SU-DHL-6 (cell line): ENCODE measurements around the gene SLC9A7.

Experiments used
- H2AFZ ChIP-seq: fragments of 200-600 bp; sonication (generic); 2 replicates; pipeline ENCODE4 v1.6.1; 2014; ENCODE audit warnings: low read depth, mild to moderate bottlenecking, moderate library complexity, mixed read lengths, antibody characterized with exemption, low read length; ENCODE audit not compliant: severe bottlenecking
- H3F3A ChIP-seq: fragments of 200-600 bp; shearing (Covaris generic); 2 replicates; pipeline ENCODE4 v1.6.0; 2016; ENCODE audit warnings: antibody characterized with exemption, mild to moderate bottlenecking; ENCODE audit not compliant: insufficient read depth
- H3K27ac ChIP-seq: fragments of 200-600 bp; sonication (generic); 2 replicates; pipeline ENCODE4 v1.5.1; 2016; ENCODE audit warnings: low read depth, mild to moderate bottlenecking, low read length, moderate library complexity, mixed read lengths
- H3K27me3 ChIP-seq: fragments of 200-600 bp; sonication (generic), shearing (Covaris generic); 2 replicates; pipeline ENCODE4 v1.6.0; 2014; ENCODE audit warnings: mild to moderate bottlenecking, low read length
- H3K36me3 ChIP-seq: fragments of 200-600 bp; sonication (generic); 2 replicates; pipeline ENCODE4 v1.6.1; 2014; ENCODE audit warnings: mild to moderate bottlenecking, low read length, mixed read lengths
- H3K4me2 ChIP-seq: fragments of 300-600, 200-600 bp; shearing (Covaris generic), sonication (generic); 2 replicates; pipeline ENCODE4 v1.6.0; 2014; ENCODE audit warnings: low read length, low read depth, mild to moderate bottlenecking; ENCODE audit not compliant: poor library complexity, severe bottlenecking
- H3K4me3 ChIP-seq: fragments of 200-600 bp; sonication (generic); 2 replicates; pipeline ENCODE4 v1.5.1; 2014; ENCODE audit warnings: antibody characterized with exemption, low read length, mild to moderate bottlenecking, mixed read lengths; ENCODE audit not compliant: insufficient read depth, poor library complexity, severe bottlenecking
- H3K79me2 ChIP-seq: fragments of 200-600 bp; sonication (generic); 2 replicates; pipeline ENCODE4 v1.6.1; 2014; ENCODE audit warnings: mild to moderate bottlenecking, low read length, moderate library complexity; ENCODE audit not compliant: insufficient read depth
- H3K9ac ChIP-seq: fragments of 200-600 bp; sonication (generic); 2 replicates; pipeline ENCODE4 v1.7.0; 2014; ENCODE audit warnings: mild to moderate bottlenecking, low read length
- H3K9me2 ChIP-seq: fragments of 200-600 bp; sonication (generic); replicated peaks from 2 replicates; pipeline ENCODE4 v1.6.1; 2014; ENCODE audit warnings: low read length; ENCODE audit not compliant: insufficient read depth
- H3K9me3 ChIP-seq: fragments of 200-600 bp; sonication (generic); 2 replicates; pipeline ENCODE4 v1.6.1; 2014; ENCODE audit warnings: low read length, mixed read lengths; ENCODE audit not compliant: insufficient read depth
- H4K20me1 ChIP-seq: fragments of 200-600 bp; sonication (generic); 2 replicates; pipeline ENCODE4 v1.6.1; 2014; ENCODE audit warnings: low read depth, mild to moderate bottlenecking, antibody characterized with exemption, low read length, moderate library complexity, mixed read lengths
- EZH2phosphoT487 ChIP-seq: fragments of 200-600 bp; sonication (generic), shearing (Covaris generic); conservative IDR thresholded peaks from 2 replicates; pipeline ENCODE4 v1.6.1; 2018; ENCODE audit warnings: mild to moderate bottlenecking, antibody characterized with exemption, low read length, moderate library complexity, mixed read lengths
- TF ChIP-seq, protein P1 (sequence below): fragments of 200-600 bp; sonication (generic); IDR thresholded peaks from one replicate; pipeline ENCODE4 v1.5.1; 2017; ENCODE audit warnings: antibody characterized with exemption, mild to moderate bottlenecking, low read length, moderate library complexity; ENCODE audit not compliant: insufficient read depth, poor library complexity, severe bottlenecking

Gene SLC9A7

DNA sequence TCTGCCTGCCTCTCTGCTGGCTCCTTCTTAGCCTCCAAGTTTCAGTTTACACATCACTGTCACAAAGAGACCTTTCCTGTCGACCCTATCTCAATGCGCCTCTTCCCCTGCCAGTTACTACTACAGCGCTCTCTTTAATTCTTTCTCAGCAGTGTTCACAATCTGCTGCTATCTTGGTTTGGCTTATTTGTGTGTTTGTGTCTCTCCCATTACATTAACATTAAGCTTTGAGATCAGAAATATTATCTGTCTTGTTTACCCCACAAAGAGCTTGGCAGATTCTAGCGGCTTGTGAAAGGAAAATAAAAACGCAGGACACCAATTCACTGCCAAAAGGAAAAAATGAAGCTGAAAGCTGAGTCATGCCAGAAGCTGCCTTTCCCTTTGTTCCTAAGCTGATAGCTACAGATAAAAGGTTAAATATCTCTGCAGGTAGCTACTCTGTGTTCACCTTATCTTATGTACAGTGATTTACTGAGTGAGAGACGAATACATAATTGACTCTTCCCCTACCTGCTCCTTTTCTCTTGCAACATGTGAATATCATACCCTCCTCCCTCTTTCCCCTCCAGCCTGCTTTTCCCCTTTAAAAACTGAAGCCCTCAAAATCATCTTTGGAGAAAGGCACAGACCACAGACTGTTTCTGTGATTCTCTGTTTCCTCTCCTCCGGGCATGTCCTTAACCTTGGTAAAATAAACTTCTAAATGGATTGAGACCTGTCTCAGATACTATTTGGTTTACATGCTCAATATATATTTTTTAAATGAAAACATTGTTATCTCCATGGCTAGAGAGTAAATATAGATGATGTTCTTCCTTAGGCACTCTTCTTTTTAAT is 19.3 kb upstream of the SLC9A7 start:
- H3K27ac ChIP-seq: no peak overlapping the region
- H3K9ac ChIP-seq: no peak overlapping the region
- TF ChIP-seq, protein P1, sequence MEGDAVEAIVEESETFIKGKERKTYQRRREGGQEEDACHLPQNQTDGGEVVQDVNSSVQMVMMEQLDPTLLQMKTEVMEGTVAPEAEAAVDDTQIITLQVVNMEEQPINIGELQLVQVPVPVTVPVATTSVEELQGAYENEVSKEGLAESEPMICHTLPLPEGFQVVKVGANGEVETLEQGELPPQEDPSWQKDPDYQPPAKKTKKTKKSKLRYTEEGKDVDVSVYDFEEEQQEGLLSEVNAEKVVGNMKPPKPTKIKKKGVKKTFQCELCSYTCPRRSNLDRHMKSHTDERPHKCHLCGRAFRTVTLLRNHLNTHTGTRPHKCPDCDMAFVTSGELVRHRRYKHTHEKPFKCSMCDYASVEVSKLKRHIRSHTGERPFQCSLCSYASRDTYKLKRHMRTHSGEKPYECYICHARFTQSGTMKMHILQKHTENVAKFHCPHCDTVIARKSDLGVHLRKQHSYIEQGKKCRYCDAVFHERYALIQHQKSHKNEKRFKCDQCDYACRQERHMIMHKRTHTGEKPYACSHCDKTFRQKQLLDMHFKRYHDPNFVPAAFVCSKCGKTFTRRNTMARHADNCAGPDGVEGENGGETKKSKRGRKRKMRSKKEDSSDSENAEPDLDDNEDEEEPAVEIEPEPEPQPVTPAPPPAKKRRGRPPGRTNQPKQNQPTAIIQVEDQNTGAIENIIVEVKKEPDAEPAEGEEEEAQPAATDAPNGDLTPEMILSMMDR: no peak
- no peak for TF ChIP-seq EZH2phosphoT487
- no peaks in the 10 kb centered on the region for H3K27me3 ChIP-seq
- no peaks in the 10 kb centered on the region for H3K9me2 ChIP-seq
- H3F3A ChIP-seq: no peaks in the 10 kb centered on the region
- no peaks in the 10 kb centered on the region for H3K36me3 ChIP-seq
- H2AFZ ChIP-seq: no peak overlapping the region
- no peaks in the 10 kb centered on the region for H4K20me1 ChIP-seq
- H3K9me3 ChIP-seq: no peaks in the 10 kb centered on the region
- no peak overlapping the region for H3K4me3 ChIP-seq
- no peaks in the 10 kb centered on the region for H3K79me2 ChIP-seq
- H3K4me2 ChIP-seq: no peak overlapping the region

DNA sequence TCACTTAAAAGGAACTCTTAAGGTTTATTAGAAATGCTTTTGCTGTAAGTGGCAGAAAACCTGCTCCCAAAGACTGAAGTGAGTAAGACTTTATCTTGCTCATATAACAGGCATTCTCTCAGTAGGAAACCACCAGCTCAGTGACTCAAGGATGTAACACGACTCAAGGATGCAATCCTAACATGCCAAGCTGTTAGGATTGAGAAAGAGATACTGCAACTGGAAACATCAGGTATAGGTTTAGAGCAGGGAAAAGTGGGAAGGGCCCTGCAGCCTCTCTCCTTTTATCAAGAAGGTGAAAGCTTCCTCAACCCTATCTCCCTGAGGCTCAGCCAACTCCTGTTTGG is 11.9 kb upstream of the SLC9A7 start:
- H3K9me3 ChIP-seq: no peaks in the 10 kb centered on the region

DNA sequence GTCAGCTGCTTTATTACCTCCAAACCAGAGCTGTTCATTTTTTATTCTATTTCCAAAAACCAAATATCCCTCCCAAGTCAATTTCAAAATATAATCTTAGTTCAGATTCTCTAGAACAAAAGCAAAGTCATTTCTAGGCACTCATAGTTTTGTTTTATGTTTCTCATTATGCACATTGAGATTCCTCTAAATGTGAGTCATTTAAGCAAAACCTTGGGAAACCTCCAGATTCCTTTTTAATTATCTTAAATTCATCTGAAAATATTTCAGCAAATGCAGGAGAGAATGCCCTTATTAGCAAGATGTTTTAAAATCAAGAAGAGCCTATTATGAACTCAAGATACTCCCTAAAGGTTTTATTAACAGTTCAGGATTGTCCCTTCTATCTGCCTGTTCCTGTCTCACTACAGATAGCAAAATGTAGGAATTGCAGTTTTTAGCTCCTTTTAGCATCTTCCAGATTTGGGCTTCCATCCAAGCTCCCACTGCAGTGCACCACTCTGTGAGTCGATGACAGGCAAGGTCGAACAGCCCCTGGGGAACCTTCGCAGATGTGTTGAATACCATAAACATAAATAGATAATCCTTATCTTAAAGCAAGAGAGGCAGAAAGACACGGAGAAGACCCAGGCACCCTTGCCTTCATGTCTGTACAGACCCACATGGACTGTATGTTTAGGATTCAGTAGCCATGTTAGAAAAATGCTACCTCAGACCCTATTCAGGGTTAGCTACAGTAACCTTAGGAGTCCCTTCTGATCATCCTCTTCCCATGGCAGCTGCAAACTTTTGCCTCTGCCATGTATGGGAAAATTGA is 11.3 kb upstream of the SLC9A7 start:
- no peak overlapping the region for H3K27ac ChIP-seq
- TF ChIP-seq EZH2phosphoT487: no peak
- TF ChIP-seq, protein P1: no peak

More for the DNA sequence above, 11.9 kb upstream of the SLC9A7 start:
- H3F3A ChIP-seq: no peaks in the 10 kb centered on the region
- no peak for TF ChIP-seq EZH2phosphoT487
- TF ChIP-seq, protein P1: no peak
- no peak overlapping the region for H3K4me3 ChIP-seq
- no peaks in the 10 kb centered on the region for H4K20me1 ChIP-seq
- H3K27ac ChIP-seq: no peak overlapping the region
- no peak overlapping the region for H3K9ac ChIP-seq
- H3K9me2 ChIP-seq: no peaks in the 10 kb centered on the region
- no peaks in the 10 kb centered on the region for H3K36me3 ChIP-seq
- no peaks in the 10 kb centered on the region for H3K79me2 ChIP-seq
- no peaks in the 10 kb centered on the region for H3K27me3 ChIP-seq
- H3K4me2 ChIP-seq: no peak overlapping the region
- H2AFZ ChIP-seq: no peak overlapping the region

More for the DNA sequence above, 11.3 kb upstream of the SLC9A7 start:
- H3K4me3 ChIP-seq: no peak overlapping the region
- no peaks in the 10 kb centered on the region for H3K27me3 ChIP-seq
- H3K9me3 ChIP-seq: no peaks in the 10 kb centered on the region
- no peak overlapping the region for H3K9ac ChIP-seq
- H3K4me2 ChIP-seq: no peak overlapping the region
- no peaks in the 10 kb centered on the region for H3K9me2 ChIP-seq
- no peak overlapping the region for H2AFZ ChIP-seq
- no peaks in the 10 kb centered on the region for H3K79me2 ChIP-seq
- H3F3A ChIP-seq: no peaks in the 10 kb centered on the region
- no peaks in the 10 kb centered on the region for H3K36me3 ChIP-seq
- H4K20me1 ChIP-seq: no peaks in the 10 kb centered on the region
